Anterior cingulate cortex (tissue), 58 donors: ENCODE data around the gene PPP2R3B.
"Not testable (repeated sequence)": the region's sequence is repeated elsewhere in the genome, so short reads cannot be mapped to it uniquely, and the experiment has no call there.

Source experiments
- DNase-seq, 58 donors: peaks; one replicate each; lab custom pipeline; 2025; lab: John Stamatoyannopoulos, UW

PPP2R3B gene

GRCh38 chrX:308821-309520 is 77.7 kb downstream of the PPP2R3B start:
- no peak for DNase-seq

DNA sequence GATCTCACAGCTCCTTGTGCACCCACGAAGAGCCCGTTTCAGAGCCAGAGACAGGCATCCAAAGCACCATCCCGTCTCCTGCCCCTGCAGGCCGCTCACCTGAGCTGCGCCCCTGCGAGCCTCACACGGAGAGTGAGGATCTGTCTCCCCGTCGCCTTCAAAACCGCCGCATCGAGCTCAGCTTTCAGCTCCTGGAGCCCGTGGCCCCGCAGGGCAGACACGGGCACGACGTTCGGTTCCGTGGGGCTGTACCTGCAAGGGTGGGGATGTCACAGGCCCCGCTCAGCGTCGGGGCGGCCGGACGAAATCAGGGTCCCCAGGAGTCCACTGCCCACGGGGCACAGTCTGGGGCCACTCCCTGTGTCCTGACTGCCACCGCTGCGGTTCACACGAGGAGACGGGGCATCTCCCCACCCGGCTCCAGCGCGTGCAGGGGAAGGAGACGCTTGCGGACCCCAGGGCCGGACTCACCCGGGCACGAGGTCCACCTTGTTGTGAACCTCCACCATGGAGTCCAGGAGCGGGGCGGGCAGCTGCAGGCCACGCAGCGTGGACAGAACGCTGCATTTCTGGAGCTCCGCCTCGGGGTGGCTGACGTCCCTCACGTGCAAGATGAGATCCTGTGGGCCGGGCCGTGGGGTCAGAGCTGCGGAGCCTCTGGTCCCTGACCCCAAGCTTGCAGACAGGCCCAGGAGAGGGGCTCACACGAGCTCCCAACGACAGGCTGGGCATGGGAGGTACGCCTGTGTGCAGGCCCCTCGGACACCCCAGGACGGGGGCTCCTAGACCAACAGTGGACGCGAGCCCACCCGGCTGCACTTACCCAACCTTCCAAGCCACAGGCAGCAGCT is 79.2 kb downstream of the PPP2R3B start:
- no peak for DNase-seq

GRCh38 chrX:306614-307251 is 80.0 kb downstream of the PPP2R3B start:
- not testable (repeated sequence) for DNase-seq

DNA sequence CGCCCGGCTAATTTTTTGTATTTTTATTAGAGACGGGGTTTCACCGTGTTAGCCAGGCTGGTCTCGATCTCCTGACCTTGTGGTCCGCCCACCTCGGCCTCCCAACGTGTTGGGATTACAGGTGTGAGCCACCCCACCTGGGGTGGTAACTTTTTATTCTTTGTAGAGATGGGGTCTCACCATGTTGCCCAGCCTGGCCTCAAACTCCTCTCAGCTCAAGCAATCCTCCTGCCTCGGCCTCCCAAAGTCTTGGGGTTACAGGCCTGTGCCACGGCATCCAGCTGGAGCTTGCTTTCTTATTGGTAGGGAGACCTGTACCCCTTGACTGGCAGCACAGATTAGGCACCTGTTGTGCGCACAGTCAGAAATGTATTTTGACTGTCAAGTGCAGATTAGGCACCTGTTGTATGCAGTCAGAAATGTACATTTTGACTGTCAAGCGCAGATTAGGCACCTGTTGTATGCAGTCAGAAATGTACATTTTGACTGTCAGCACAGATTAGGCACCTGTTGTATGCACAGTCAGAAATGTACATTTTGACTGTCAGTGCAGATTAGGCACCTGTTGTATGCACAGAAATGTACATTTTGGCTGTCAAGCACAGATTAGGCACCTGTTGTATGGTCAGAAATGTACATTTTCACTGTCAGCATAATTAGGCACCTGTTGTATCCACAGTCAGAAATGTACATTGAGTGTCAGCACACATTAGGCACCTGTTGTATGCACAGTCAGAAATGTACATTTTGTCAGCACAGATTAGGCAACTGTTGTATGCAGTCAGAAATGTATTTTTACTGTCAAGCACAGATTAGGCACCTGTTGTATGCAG is 80.7 kb downstream of the PPP2R3B start:
- DNase-seq, result not testable (repeated sequence)

- DNase-seq, result no peak
Observed at GRCh38 chrX:302975-303374, 83.7 kb downstream of the PPP2R3B start.

- DNase-seq, result no peak
Observed at GRCh38 chrX:300334-300733, 86.4 kb downstream of the PPP2R3B start.

DNA sequence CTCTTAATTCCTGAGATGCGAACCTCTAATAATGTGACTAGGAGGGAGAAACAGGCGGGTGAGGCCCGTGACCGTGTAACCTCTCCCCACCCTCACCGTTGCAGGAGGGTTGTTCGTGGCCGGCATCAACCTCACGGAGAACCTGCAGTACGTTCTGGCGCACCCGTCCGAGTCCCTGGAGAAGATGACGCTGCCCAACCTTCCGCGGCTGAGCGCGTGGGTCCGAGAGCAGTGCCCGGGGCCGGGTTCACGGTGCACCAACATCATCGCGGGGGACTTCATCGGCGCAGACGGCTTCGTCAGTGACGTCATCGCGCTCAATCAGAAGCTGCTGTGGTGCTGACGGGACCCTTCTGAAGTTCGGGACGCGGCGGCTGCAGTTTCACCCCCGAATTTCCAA is 87.7 kb downstream of the PPP2R3B start:
- no peak for DNase-seq

DNA sequence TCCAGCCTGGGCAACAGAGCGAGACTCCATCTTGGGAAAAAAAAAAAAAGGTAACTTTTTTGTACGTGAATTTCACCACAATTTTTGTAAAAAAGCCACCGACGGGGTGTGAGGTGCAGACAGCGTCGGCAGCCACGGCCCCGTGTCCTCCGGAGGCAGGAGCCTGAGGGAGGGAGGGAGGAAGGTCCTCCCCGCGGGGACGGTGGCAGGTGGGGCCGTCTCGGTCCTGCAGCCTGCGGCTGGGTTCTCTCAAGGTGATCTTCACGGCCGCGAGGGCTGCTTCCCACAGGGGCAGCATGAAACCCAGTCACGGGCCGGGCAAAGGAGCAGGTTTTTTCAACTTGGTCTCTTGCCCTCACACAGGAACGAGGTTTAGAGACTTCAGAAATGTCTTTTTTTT is 91.6 kb downstream of the PPP2R3B start:
- no peak for DNase-seq

DNA sequence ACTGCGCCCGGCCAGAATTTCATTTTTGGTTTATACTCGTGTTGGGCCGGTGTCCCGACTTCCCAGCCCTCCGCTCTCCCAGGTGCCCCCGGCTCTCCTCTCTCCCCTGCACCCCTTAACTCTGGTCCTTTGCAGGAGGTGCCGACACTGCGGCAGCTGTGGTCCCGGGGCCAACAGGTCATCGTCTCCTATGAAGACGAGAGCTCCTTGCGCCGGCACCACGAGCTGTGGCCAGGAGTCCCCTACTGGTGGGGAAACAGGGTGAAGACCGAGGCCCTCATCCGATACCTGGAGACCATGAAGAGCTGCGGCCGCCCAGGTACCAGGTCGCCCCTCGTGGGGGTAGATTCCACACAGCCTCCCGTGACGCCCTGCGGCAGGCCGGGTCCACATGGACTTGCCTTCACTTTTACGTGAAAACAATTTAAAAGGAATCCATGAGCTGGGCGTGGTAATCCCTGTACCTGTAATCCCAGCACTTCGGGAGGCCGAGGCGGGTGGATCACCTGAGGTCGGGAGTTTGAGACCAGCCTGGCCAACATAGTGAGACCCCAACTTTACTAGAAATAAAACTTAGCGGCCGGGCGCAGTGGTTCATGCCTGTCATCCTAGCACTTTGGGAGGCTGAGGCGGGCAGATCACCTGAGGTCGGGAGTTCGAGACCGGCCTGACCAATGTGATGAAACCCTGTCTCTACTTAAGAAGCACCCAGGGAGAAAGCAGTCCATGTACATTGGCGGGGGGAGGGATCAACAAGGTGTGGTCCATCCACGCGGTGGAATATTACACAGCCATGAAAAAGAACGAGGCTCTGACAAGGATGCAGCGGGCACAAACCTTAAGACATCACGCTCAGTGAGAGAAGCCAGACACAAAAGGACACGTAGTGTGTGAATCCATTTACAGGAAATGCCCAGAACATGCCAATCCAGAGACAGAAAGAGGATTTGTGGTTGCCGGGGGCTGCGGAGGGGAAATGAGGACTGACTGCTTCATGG is 93.5 kb downstream of the PPP2R3B start:
- no peak for DNase-seq

GRCh38 chrX:291411-291901 is 95.3 kb downstream of the PPP2R3B start:
- DNase-seq, result no peak

DNA sequence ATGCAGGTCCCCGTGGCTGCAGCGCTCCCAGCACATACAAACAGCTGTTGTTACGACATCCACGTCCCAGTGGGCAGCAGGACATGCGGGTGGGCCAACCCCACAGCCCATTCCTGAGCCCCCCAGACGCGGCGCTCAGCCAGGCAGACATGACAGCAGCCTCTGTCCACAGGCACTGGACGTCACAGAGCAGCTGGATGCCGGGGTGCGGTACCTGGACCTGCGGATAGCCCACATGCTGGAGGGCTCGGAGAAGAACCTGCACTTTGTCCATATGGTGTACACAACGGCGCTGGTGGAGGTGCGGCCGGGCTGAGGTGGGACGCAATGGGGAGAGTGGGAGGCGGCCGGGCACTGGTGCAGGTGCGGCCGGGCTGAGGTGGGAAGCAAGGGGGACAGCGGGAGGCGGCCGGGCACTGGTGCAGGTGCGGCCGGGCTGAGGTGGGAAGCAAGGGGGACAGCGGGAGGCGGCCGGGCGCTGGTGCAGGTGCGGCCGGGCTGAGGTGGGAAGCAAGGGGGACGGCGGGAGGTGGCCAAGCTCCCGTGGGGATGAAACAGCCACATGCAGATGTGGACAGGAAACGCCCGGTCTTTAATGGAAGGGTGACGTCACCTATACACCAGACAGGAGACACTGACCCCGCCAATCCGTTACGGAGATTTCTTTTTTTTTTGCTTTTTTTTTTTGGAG is 96.1 kb downstream of the PPP2R3B start:
- no peak for DNase-seq

DNA sequence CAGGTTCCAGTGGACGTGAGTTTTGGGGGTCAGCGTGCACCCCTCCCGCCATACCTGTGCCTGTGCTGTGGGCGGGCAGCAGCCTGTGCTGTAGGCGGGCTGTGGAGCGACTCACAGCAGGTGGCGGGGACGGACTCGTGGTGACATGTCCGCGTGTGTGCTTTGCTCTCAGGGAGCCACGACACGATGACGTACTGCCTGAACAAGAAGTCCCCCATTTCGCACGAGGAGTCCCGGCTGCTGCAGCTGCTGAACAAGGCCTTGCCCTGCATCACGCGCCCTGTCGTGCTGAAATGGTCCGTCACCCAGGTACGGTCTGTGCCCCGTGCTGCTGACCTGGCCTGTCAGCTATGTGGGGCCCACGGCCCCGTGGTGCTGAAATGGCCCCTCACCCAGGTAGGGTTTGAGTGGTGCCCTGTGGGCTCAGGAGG is 98.1 kb downstream of the PPP2R3B start:
- no peak for DNase-seq

- DNase-seq, result no peak
Observed at GRCh38 chrX:287670-288069, 99.0 kb downstream of the PPP2R3B start.

DNA sequence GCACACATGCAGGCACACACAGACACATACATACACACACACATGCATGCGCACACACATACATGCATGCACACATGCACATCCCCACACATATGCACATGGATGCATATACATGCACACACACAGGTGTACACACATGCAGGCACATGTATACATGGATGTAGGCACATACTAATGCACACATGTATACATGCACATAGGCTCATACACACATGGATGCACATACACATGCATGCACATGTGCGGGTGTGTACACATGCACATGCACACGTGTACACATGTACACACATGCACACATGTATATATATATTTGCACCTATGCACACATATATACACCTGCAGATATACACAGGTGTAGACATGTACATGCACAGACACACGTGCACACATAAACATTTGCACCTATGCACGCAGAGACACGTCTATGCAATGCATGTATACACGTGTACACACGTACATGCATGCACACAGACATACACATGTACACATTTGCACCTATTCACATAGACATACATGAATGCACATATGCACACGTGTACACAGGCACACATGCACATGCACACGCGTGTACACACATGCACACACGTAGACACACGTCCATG is 101.5 kb downstream of the PPP2R3B start:
- DNase-seq, result no peak
